NCI-H774 (cell line): ENCODE measurements around the gene PRORP.
"Not testable (repeated sequence)": the region's sequence is repeated elsewhere in the genome, so short reads cannot be mapped to it uniquely, and the experiment has no call there.

Experiments used
- DNase-seq: peaks from one replicate; lab custom pipeline; 2025; lab: John Stamatoyannopoulos, UW

PRORP gene

DNA sequence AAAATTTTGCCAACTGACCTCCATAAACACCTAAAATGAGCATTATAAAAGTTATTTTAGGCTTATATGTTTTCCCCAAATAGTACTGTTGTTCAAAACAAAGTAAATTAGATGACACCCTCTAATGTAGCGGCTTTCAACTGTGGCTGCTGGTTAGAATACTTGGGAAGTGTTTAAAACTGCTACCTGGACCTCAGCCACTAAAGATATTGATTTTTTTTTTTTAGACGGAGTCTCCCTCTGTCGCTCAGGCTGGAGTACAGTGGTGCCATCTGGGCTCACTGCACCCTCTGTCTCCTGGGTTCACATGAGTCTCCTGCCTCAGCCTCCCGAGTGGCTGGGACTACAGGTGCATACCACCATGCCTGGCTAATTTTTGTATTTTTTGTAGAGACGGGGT lies 16.2 kb downstream of the PRORP start:
- DNase-seq: no peak

DNA sequence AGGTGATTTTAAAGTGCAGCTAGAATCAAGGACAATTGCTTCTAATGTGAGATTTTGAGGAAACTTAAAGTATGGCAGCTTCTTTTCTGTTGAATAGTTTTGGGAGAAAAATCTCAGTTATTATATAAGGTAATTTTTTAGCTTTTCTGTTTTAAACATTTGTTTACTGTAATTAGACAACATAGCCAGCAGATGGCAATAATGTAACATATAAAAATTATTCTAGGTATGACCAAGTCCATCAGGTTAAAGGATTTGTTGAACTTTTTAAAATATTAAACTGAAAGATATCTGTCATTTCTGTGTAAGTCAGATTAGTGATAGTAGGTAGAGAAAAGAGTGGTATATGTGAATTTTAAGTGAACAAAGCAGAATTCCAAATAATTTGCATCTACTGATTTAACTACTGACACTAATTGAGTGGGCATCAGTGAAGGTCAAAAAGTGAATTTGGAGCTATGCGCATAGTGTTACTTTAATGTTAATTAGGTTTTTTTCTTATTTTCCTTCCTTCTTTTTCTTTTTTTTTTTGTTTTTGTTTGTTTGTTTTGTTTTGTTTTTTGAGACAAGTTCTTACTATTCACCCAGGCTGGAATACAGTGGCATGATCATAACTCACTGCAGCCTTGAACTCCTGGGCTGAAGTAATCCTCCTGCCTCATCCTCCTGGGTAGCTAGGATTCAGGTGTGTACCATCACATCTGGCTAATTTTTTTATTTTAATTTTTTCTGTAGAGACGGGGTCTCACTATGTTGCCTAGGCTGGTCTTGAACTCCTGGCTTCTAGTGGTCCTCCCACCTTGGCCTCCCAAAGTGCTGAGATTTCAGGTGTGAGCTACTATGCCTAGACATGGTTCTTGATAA lies 18.6 kb downstream of the PRORP start:
- peak; percentile 17 for DNase-seq

GRCh38 chr14:35144029-35144428 lies 21.7 kb downstream of the PRORP start:
- DNase-seq: no peak

GRCh38 chr14:35146711-35147149 lies 24.4 kb downstream of the PRORP start:
- DNase-seq: no peak

DNA sequence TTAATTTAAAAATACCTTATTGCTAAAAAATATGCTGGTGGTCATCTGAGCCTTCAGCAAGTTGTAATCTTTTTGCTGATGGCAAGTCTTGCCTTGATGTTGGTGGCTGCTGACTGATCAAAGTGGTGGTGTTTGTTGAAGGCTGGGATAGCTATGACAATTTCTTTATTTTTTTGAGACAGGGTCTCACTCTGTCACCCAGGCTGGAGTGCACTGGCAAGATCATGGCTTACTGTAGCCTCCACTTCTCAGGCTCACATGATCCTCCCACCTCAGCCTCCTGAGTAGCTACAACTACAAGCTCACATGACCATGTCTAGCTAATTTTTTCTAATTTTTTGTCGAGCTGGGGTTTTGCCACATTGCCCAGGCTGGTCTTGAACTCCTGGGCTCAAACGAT lies 24.8 kb downstream of the PRORP start:
- no peak for DNase-seq

DNA sequence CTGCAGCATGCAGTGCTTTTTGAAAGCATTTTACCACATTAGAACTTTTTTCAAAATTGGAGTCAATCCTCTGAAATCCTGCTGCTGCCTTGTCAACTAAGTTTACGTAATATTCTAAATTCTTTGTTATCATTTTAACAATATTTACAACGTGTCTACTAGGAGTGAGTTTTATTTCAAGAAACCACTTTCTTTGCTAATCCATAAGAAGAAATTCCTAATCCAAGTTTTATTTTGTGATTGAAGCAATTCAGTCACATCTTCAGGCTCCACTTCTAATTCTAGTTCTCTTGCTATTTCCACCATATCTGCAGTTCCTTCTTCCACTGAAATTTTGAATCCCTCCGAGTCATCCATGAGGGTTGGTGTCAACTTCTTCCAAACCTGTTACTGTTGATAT lies 25.4 kb downstream of the PRORP start:
- DNase-seq: no peak

DNA sequence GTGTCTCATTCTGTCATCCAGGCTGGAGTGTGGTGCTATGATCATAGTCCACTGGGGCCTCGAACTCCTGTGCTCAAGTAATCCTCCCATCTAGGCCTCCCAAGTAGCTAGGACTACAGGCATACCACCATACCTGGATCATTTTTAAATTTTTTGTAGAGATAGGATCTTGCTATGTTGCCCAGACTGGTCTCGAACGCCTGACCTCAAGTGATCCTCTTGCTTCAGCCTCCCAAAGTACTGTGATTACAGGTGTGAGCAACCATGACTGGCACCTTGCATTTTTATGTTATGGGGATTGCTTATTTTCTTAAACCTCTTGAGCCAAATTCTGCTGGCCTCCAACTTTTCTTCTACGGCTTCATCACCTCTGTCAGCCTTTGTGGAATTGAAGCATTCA lies 26.9 kb downstream of the PRORP start:
- DNase-seq: no peak

DNA sequence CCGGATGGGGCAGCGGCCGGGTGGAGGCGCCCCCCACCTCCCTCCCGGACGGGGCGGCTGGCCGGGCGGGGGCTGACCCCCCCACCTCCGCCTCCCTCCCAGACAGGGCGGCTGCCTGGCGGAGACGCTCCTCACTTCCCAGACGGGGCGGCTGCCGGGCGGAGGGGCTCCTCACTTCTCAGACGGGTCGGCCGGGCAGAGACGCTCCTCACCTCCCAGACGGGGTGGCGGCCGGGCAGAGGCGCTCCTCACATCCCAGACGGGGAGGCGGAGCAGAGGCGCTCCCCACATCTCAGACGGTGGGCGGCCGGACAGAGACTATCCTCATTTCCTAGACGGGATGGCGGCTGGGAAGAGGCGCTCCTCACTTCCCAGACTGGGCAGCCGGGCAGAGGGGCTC lies 30.2 kb downstream of the PRORP start:
- not testable (repeated sequence) for DNase-seq

DNA sequence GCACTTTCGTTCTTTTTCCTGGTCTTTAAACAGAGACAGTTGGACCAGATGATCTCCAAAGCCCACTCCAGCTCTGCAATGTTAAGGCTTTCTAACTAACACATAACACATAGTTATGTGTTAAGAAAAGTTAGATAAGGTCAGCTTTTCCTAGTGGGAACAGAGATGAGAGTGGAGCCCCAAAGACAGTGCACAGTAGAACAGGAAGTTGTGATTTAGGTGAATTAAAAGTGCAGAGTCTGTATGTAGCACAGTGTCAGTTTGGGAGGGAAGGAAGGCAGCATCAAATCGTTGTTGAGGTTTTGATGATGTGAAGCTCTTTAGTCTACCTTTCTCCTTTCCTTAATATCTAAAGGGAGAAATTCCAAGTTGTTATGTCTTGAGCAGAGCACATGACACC lies 31.7 kb downstream of the PRORP start:
- no peak for DNase-seq

- DNase-seq: no peak
Observed at GRCh38 chr14:35155962-35156361, 33.6 kb downstream of the PRORP start.

- DNase-seq: no peak
Observed at GRCh38 chr14:35158491-35158890, 36.1 kb downstream of the PRORP start.

DNA sequence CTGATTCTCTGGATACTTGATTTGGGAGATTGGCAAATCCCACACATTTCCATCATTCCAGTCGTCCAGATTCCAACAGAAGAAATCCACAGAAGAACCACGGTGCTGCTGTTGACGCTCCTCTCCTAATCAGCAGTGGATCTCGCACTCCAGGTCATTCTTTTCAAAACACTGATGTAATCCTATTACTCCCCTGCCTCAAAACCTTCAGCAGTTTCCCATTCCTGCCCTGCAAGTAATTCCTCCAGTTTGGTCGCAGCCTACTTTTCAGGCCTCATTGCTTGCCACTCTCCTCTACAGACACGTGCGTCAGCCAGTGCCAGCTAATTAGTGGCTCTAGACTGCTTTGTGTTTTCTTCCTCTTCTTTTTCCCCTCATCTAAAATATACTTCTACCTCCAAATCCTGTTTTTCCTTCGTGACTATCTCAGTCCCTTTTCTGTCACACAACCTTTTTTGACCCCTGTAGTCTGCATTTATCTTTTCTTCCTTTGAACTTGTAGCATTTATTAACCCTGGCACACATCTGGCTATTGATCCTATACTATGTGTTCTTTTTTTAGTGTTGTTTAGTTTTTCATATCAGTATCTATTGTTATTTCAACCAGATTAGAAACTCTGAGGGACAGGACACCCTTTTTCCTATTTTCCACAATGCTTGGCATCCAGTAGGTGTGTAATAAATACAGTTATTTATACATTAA lies 36.8 kb downstream of the PRORP start:
- no peak for DNase-seq

DNA sequence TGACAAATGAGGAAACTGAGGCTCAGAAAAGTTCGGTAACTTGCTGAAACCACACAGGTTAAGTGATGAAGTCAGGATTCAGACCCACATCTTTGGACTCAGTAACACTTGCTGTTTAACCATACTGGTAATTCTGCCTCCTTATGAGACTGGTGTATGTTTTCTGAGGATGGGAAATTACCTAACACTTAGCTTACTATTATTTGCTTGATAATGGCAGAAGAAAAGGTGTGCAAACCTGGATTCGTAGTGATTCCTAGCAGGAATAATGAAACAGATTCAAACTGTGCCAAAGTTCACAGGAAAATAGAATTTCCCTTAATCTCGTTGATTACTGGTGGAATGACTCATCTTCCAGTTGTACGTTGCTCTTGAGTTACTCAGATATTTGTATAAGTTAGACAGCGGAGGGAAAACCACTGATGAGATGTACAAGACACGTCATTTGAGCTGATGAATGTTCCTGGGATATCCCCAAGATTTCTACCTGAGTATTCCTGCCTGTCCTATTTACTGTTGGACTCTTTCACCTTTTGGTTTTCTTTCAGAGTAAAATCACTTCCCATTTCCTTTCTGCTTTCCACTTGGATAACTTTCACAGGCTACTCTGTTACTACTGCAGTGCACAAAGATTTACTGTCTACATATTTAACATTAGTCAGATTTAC lies 37.5 kb downstream of the PRORP start:
- no peak for DNase-seq

DNA sequence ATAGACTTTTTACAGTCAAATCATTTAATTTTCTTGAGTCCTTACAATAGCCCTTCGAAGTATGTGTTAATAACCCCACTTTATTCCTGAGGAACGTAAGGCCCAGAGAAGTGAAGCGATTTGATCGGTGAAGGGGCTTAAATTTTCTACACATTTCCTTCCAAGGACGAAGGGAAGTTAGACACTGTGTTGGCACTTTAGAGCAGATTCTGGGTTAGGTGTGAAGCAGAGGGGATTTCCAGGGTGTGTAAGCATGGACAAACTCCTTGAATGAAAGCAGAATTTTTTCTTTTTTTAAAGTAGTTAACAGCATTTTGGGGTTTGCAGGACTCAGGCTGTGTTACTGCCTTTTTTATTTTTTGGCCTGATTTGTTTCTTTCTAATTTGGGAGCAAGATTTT lies 38.9 kb downstream of the PRORP start:
- no peak for DNase-seq

DNA sequence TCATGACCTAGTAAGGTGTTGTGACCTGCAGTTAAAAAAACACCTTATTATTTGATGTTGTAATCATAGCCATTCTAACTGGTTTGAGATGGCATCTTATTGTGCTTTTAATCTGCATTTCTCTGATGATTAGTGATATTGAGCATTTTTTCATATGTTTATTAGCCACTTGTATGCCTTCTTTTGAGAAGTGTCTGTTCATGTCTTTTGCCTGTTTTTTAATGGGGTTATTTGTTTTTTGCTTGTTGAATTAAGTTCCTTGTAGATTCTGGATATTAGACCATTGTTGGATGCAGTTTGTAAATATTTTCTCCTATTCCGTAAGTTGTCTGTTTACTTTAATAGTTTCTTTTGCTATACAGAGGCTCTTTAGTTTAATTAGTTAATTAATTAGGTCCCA lies 41.0 kb downstream of the PRORP start:
- no peak for DNase-seq

DNA sequence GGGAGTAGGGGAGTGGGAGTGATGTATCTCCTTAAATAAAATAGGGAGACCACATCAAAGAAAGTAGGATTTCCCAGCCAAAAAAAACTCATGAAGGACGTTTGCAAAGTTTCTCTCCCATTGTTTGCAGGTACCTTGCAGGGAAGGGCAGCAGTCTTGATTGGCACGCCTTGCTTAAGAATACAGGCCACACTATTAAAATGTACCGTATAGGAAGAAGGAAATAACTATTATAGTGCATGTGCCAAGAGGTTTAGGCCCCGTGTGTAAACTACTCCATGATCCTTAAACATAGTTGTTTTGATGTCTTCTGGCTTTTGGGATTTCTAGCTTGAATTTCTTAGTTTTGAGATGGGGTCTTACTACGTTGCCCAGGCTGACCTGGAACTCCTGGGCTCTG lies 42.5 kb downstream of the PRORP start:
- no peak for DNase-seq

- no peak for DNase-seq
Observed at GRCh38 chr14:35167496-35167895, 45.1 kb downstream of the PRORP start.
